Kidney epithelial cell (primary cell): ENCODE measurements around the gene FZD8. TPM values are rescaled to one million over a fixed set of nuclear protein-coding genes. Genes with fewer than 3 reads are reported as not detected.

Source experiments
- DNase-seq: peaks from one replicate; pipeline ENCODE4 v3.0.0-alpha.2; 2010; ENCODE audit warnings: low read depth
- H3K27me3 ChIP-seq: 2 replicates; pipeline ENCODE4 v1.6.0; 2011; ENCODE audit warnings: low read length; ENCODE audit not compliant: control insufficient read depth, insufficient read depth
- H3K36me3 ChIP-seq: 2 replicates; pipeline ENCODE4 v1.5.1; 2011; ENCODE audit warnings: low read length; ENCODE audit not compliant: control insufficient read depth, insufficient read depth
- H3K4me3 ChIP-seq: 2 replicates; pipeline ENCODE4 v1.5.1; 2011; ENCODE audit warnings: low read depth, mild to moderate bottlenecking, control low read depth, low read length
- total RNA-seq: library from RNA; depleted of rRNA; stranded (reverse); fragments of >200 nt; gene quantifications from 2 replicates; pipeline ENCODE4 v1.2.3, GENCODE V29; 2015
- TF ChIP-seq, protein P1 (sequence below): IDR thresholded peaks from 2 replicates; pipeline ENCODE4 v1.5.1; 2011; ENCODE audit warnings: mild to moderate bottlenecking, moderate library complexity, low read length, control low read depth, inconsistent platforms; ENCODE audit not compliant: insufficient read depth, poor library complexity, severe bottlenecking

FZD8 gene
- total RNA-seq, 1 donor from 2014 or later = 12.7 TPM

DNA sequence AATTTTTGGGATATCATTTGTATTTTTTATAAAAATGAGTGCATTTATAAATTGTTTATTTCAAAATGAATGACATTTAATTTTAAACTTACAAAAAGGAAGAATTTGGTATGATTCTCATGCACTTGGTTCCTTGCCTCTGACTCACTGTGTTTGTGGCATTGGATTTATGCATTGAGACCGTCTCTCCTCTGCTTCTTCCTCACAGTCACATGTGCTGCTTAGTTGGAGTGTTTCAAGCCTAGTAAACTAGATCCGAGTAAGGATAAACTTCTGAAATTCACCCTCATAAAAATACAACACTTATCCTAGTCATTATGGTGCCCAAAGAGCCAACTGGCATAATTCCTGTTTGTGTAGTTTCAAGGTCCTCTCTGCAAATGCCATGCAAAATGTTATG, 19.1 kb upstream of the FZD8 start:
- no peak for DNase-seq
- H3K27me3 ChIP-seq = no peaks in the 10 kb centered on the region
- no peaks in the 10 kb centered on the region for H3K36me3 ChIP-seq
- no peak overlapping the region for H3K4me3 ChIP-seq
- TF ChIP-seq, protein P1, sequence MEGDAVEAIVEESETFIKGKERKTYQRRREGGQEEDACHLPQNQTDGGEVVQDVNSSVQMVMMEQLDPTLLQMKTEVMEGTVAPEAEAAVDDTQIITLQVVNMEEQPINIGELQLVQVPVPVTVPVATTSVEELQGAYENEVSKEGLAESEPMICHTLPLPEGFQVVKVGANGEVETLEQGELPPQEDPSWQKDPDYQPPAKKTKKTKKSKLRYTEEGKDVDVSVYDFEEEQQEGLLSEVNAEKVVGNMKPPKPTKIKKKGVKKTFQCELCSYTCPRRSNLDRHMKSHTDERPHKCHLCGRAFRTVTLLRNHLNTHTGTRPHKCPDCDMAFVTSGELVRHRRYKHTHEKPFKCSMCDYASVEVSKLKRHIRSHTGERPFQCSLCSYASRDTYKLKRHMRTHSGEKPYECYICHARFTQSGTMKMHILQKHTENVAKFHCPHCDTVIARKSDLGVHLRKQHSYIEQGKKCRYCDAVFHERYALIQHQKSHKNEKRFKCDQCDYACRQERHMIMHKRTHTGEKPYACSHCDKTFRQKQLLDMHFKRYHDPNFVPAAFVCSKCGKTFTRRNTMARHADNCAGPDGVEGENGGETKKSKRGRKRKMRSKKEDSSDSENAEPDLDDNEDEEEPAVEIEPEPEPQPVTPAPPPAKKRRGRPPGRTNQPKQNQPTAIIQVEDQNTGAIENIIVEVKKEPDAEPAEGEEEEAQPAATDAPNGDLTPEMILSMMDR = no peak

DNA sequence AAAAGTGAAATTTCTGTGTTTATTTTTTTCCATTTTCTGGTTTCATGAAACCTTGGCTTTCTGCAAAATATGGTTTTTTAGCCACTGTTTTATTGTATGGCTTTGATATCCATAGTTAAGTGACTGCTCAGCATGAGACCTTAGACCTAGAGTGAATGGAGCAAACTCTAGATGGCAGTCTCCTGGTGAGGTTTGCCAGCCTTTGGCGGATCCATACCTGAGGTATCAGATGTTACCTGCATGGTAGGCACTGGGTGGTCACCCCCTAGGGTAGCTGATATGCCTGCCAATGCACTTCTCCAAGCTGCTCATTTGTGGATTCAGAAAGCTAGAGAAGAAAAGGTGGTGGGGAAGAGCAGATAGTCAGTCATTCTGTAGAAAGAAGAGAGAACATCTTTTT, 17.4 kb upstream of the FZD8 start:
- H3K27me3 ChIP-seq = no peaks in the 10 kb centered on the region
- H3K4me3 ChIP-seq = no peak overlapping the region
- TF ChIP-seq, protein P1 = no peak
- H3K36me3 ChIP-seq = no peaks in the 10 kb centered on the region
- DNase-seq = no peak

DNA sequence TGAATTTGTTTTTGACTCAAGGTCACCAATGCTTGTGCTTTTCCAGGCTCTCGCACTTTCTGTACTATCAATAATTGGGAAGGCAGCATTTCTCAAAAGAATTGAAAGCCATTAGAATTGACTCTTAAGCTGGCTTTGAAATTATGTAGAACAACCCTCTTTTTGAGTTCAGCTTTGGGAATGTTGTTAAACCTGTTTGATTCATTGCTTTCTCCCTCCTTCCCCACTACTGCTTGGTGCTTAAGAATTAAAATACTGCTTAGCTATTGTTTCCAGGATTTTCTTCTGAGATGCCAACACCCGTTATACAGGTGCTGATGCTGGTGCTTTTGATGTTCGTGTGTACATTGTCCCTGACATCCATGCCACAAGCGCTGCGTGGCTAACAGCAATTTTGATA, 15.5 kb upstream of the FZD8 start:
- no peak for DNase-seq
- Histone ChIP-seq H3K4me3 (no peak overlapping the region), H3K36me3 (no peaks in the 10 kb centered on the region), H3K27me3 (no peaks in the 10 kb centered on the region)
- TF ChIP-seq, protein P1 = no peak

DNA sequence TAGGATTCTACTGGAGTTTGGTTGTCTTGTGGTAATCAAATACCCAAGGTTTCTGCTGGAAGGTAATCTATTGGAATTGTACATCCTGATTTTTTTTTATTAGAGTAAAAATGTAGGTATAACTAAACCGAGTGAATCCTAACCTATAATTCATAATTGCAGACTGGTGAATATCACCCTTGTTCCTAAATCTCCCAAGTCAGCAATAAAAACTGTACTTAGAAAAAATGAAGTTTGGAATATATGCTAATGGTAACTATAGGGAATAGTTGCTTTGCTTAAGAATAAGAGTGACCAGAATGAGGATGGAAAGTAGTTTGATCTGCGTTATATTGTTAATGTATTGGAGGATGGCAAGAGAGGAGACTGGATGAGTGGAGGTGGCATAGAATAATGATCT, 10.7 kb upstream of the FZD8 start:
- no peak for DNase-seq
- Histone ChIP-seq H3K27me3 (no peaks in the 10 kb centered on the region), H3K4me3 (no peak overlapping the region), H3K36me3 (no peaks in the 10 kb centered on the region)
- TF ChIP-seq, protein P1 = no peak

DNA sequence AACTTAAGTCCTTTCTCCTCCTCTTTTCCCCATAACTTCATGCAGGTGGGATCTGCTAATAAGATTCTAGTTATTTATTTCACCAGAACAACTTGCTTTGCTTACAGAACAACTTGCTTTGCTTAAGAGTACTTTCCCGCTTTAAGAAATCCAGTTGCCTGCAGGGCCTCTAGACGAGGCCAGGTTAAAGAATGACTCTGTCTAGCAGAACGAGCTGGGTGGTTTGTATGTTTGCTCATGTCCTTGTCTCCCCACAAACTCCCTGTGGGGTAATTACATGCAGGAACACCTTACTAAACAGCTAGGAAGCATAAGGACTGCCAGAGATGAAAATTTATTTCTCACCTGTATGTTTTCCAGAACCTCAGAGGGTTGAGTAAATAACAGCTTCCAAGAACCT, 8.8 kb upstream of the FZD8 start:
- DNase-seq = no peak
- TF ChIP-seq, protein P1 = no peak
- H3K36me3 ChIP-seq = no peaks in the 10 kb centered on the region
- no peak overlapping the region for H3K4me3 ChIP-seq
- no peaks in the 10 kb centered on the region for H3K27me3 ChIP-seq
